NCI-H146 (cell line): ENCODE measurements around the gene JAK3.

Experiments used
- DNase-seq: peaks from one replicate; lab custom pipeline; 2025; lab: John Stamatoyannopoulos, UW

JAK3 gene

GRCh38 chr19:17865364-17866311 lies 17.9 kb upstream of the JAK3 start:
- DNase-seq, result no peak

- DNase-seq, result no peak
Observed at GRCh38 chr19:17863520-17864182, 15.9 kb upstream of the JAK3 start.

- no peak for DNase-seq
Observed at GRCh38 chr19:17862711-17863519, 15.1 kb upstream of the JAK3 start.

- DNase-seq, result no peak
Observed at GRCh38 chr19:17861542-17862402, 14.0 kb upstream of the JAK3 start.

GRCh38 chr19:17860993-17861360 lies 13.2 kb upstream of the JAK3 start:
- DNase-seq, result no peak

- DNase-seq, result peak; percentile 45
Observed at GRCh38 chr19:17860331-17860992, 12.7 kb upstream of the JAK3 start.

GRCh38 chr19:17859533-17860330 lies 11.9 kb upstream of the JAK3 start, which contains the start of gene RPL18A:
RPL18A (plus strand) TSS chr19:17859910; CDS start chr19:17859957, 47 bp downstream.
- peak; percentile 100 for DNase-seq

GRCh38 chr19:17855280-17856152 lies 7.7 kb upstream of the JAK3 start:
- DNase-seq, result peak; percentile 69

- DNase-seq, result no peak
Observed at GRCh38 chr19:17854061-17854460, 6.3 kb upstream of the JAK3 start.

GRCh38 chr19:17848595-17849292 lies 962 bp upstream of the JAK3 start:
- DNase-seq, result no peak

GRCh38 chr19:17846146-17846545 lies 1.6 kb downstream of the JAK3 start:
- no peak for DNase-seq

GRCh38 chr19:17843908-17844490 lies 3.8 kb downstream of the JAK3 start:
- no peak for DNase-seq

- no peak for DNase-seq
Observed at GRCh38 chr19:17843292-17843827, 4.4 kb downstream of the JAK3 start.

- no peak for DNase-seq
Observed at GRCh38 chr19:17842663-17843291, 5.0 kb downstream of the JAK3 start.

- DNase-seq, result peak; percentile 94
Observed at GRCh38 chr19:17841810-17842662, 5.7 kb downstream of the JAK3 start.

GRCh38 chr19:17841371-17841809 lies 6.4 kb downstream of the JAK3 start:
- DNase-seq, result no peak
